IPS DF 6.9 (cell line): ENCODE results near the gene CYP26C1.

Source experiments
- DNase-seq: peaks from one replicate; pipeline ENCODE4 v3.0.0-alpha.2; 2013; ENCODE audit warnings: low read depth, low spot score
- H3K27ac ChIP-seq: one replicate; pipeline ENCODE4 v1.5.1; 2013; ENCODE audit warnings: low read length, control low read depth
- H3K27me3 ChIP-seq: 2 replicates; pipeline ENCODE4 v1.6.1; 2013; ENCODE audit warnings: mild to moderate bottlenecking, low read length; ENCODE audit not compliant: control insufficient read depth, insufficient read depth
- H3K36me3 ChIP-seq: 2 replicates; pipeline ENCODE4 v1.6.1; 2013; ENCODE audit warnings: low read length; ENCODE audit not compliant: control insufficient read depth, insufficient read depth
- H3K4me1 ChIP-seq: 2 replicates; pipeline ENCODE4 v1.6.1; 2013; ENCODE audit warnings: low read length; ENCODE audit not compliant: control insufficient read depth, insufficient read depth
- H3K4me3 ChIP-seq: 2 replicates; pipeline ENCODE4 v1.5.1; 2013; ENCODE audit warnings: mild to moderate bottlenecking, low read length
- H3K9me3 ChIP-seq: 2 replicates; pipeline ENCODE4 v1.6.1; 2013; ENCODE audit warnings: low read length, inconsistent platforms; ENCODE audit not compliant: control insufficient read depth, insufficient read depth
- WGBS: extraction: QIAGEN DNeasy Blood & Tissue Kit; methylation state at CpG from one replicate; pipeline ENCODE4 v1.1.7; 2013; ENCODE audit warnings: mixed read lengths, missing lambda C conversion rate; ENCODE audit not compliant: insufficient read length, insufficient coverage; 5-methylcytosine and 5-hydroxymethylcytosine counted together

Gene CYP26C1

GRCh38 chr10:93115661-93116383 is 55.2 kb downstream of the CYP26C1 start:
- DNase-seq: peak; percentile 85
- no CpG with 5 or more reads among the region's 4 CpGs for whole genome bisulfite sequencing
- Histone ChIP-seq H3K36me3 (no peaks in the 10 kb centered on the region), H3K27ac (no peak overlapping the region), H3K27me3 (no peaks in the 10 kb centered on the region), H3K4me3 (no peak overlapping the region), H3K9me3 (no peaks in the 10 kb centered on the region; the same call in 1 of the 2 replicates), H3K4me1 (no peaks in the 10 kb centered on the region)
